Kidney (tissue), 14 donors: Measurements from ENCODE around the gene THBS2. TPM values are rescaled to one million over a fixed set of nuclear protein-coding genes. Genes with fewer than 3 reads are reported as not detected.
"Not testable (repeated sequence)": the region's sequence is repeated elsewhere in the genome, so short reads cannot be mapped to it uniquely, and the experiment has no call there.

ENCODE experiments used
- DNase-seq, 5 donors: peaks; one replicate each; pipeline ENCODE4 v3.0.0-alpha.2; 2013 to 2020
- FAIRE-seq: peaks from 2 replicates; lab custom pipeline; 2012; peaks lifted over from hg19 to GRCh38; lab: Jason Lieb, UNC
- H3K27ac ChIP-seq, 2 donors: one replicate each; pipeline ENCODE4 v1.7.0; 2013; ENCODE audit warnings: low read depth in 2 of 2, low read length in 2 of 2, inconsistent platforms in 1 of 2
- H3K27me3 ChIP-seq: one replicate; pipeline ENCODE4 v1.7.1; 2013; ENCODE audit warnings: low read length, inconsistent platforms; ENCODE audit not compliant: control insufficient read depth, insufficient read depth
- H3K36me3 ChIP-seq, 3 donors: one replicate each; pipeline versions ENCODE4 v1.7.0 to v1.7.1; 2013; ENCODE audit warnings: low read length in 3 of 3, control low read depth in 1 of 3, inconsistent platforms in 1 of 3; ENCODE audit not compliant: insufficient read depth in 3 of 3, control insufficient read depth in 2 of 3
- H3K4me1 ChIP-seq, 3 donors: one replicate each; pipeline versions ENCODE4 v1.7.0 to v1.7.1; 2013; ENCODE audit warnings: low read length in 3 of 3, inconsistent platforms in 1 of 3, low read depth in 1 of 3; ENCODE audit not compliant: control insufficient read depth in 2 of 3, insufficient read depth in 2 of 3
- H3K4me3 ChIP-seq, 3 donors: one replicate each; pipeline versions ENCODE4 v1.7.0 to v1.8.1; 2013; ENCODE audit warnings: low read length in 3 of 3, control low read depth in 1 of 3, inconsistent platforms in 1 of 3
- H3K9ac ChIP-seq, 3 donors: one replicate each; pipeline versions ENCODE4 v1.7.0 to v1.7.1; 2013; ENCODE audit warnings: low read length in 3 of 3, control low read depth in 1 of 3, inconsistent platforms in 1 of 3
- H3K9me3 ChIP-seq, 3 donors: one replicate each; pipeline versions ENCODE4 v1.7.0 to v1.7.1; 2013; ENCODE audit warnings: low read length in 3 of 3, control low read depth in 1 of 3, inconsistent platforms in 1 of 3; ENCODE audit not compliant: control insufficient read depth in 2 of 3, insufficient read depth in 1 of 3
- CTCF ChIP-seq: IDR thresholded peaks from 3 replicates; pipeline ENCODE4 v1.5.1; 2012; ENCODE audit warnings: mild to moderate bottlenecking, moderate library complexity, borderline replicate concordance; ENCODE audit not compliant: insufficient read depth; ENCODE audit errors: extremely low read depth
- intact Hi-C: fragments of 100-400 bp; cut with DNase I; formaldehyde crosslinking; loops from one replicate; pipeline ENCODE4 v1.11.1; 2022
- polyA plus RNA-seq: library from polyadenylated mRNA; stranded (reverse); fragments of 350-450 nt; fragmentation: Illumina TruSeq; extraction: RNeasy Lipid Tissue Mini Kit (QIAGEN cat#74804); gene quantifications from one replicate; pipeline ENCODE4 v1.2.3, GENCODE V29; 2014; ENCODE audit warnings: low read depth, low replicate concordance; ENCODE audit not compliant: insufficient read depth
- total RNA-seq: library from RNA; stranded (reverse); fragmentation: NEBNext Ultra II Directional; extraction: Animal tissue kit (Norgen Biotek cat#: 25700); gene quantifications from one replicate; pipeline ENCODE4 v1.2.1, GENCODE V29; 2021
- donor health status: control.
- donor health status: control.
- donor health status: control.
- donor health status: control.
- donor health status: control.
- donor health status: DM: yes; HTN: yes; CAD: no.
- donor health status: Normal renal cell carcinoma (clear cell type).

THBS2 gene
- total and polyA plus RNA-seq, 2 donors from 2014 or later = 2.7 to 33.4 TPM

GRCh38 chr6:169183233-169183632 lies 70.4 kb downstream of the THBS2 start:
- H3K9me3 ChIP-seq = no peaks in the 10 kb centered on the region
- H3K9ac ChIP-seq = no peak overlapping the region
- H3K4me3 ChIP-seq = no peak overlapping the region
- intact Hi-C loops = no loop called here
- DNase-seq (no peak), FAIRE-seq (no peak)
- no peaks in the 10 kb centered on the region for H3K27me3 ChIP-seq
- H3K27ac ChIP-seq = no peak overlapping the region
- no peak for TF ChIP-seq CTCF
- no peaks in the 10 kb centered on the region for H3K4me1 ChIP-seq
- H3K36me3 ChIP-seq = no peaks in the 10 kb centered on the region

- H3K27me3 ChIP-seq, H3K4me3 ChIP-seq, DNase-seq, intact Hi-C loops, H3K27ac ChIP-seq, H3K4me1 ChIP-seq, H3K36me3 ChIP-seq, H3K9me3 ChIP-seq, H3K9ac ChIP-seq, FAIRE-seq: not testable (repeated sequence)
Observed at GRCh38 chr6:169179831-169180230, 73.8 kb downstream of the THBS2 start.

GRCh38 chr6:169177516-169178166 lies 76.0 kb downstream of the THBS2 start:
- DNase-seq (no peak), FAIRE-seq (no peak)
- TF ChIP-seq CTCF = no peak
- Histone ChIP-seq H3K36me3 (no peaks in the 10 kb centered on the region), H3K9me3 (no peaks in the 10 kb centered on the region), H3K27ac (no peak overlapping the region), H3K9ac (no peak overlapping the region), H3K4me1 (no peaks in the 10 kb centered on the region), H3K27me3 (no peaks in the 10 kb centered on the region), H3K4me3 (no peak overlapping the region)
- intact Hi-C loops = no loop called here

- Histone ChIP-seq H3K9me3 (no peaks in the 10 kb centered on the region), H3K27ac (no peak overlapping the region), H3K9ac (no peak overlapping the region), H3K27me3 (no peaks in the 10 kb centered on the region), H3K4me1 (no peaks in the 10 kb centered on the region), H3K36me3 (no peaks in the 10 kb centered on the region), H3K4me3 (no peak overlapping the region)
- FAIRE-seq (no peak), DNase-seq (no peak)
- TF ChIP-seq CTCF = no peak
- intact Hi-C loops = no loop called here
Observed at GRCh38 chr6:169176361-169176991, 77.2 kb downstream of the THBS2 start.
